Caki2 (cell line): ENCODE measurements around the gene DLEC1. TPM values are rescaled to one million over a fixed set of nuclear protein-coding genes. Genes with fewer than 3 reads are reported as not detected.
"Not testable (repeated sequence)": the region's sequence is repeated elsewhere in the genome, so short reads cannot be mapped to it uniquely, and the experiment has no call there.

ENCODE experiments used
- DNase-seq: peaks from one replicate; pipeline ENCODE4 v3.0.0-alpha.2; 2015; ENCODE audit warnings: low read depth
- in situ Hi-C: cut with HindIII; loops from 2 replicates; pipeline ENCODE4 v1.10.0; 2016; ENCODE audit warnings: low sequenced_read_pairs, low pct_unique_long_range_greater_than_20kb, mixed read lengths
- total RNA-seq: library from RNA; depleted of rRNA; stranded (reverse); fragments of >200 nt; shearing (Covaris generic); gene quantifications from 2 replicates; pipeline ENCODE4 v1.2.3, GENCODE V29; 2014; ENCODE audit warnings: low replicate concordance

Gene DLEC1
- total RNA-seq, 1 experiment from 2014 or later = not detected

- in situ Hi-C loops = no loop called here
- no peak for DNase-seq
Observed at GRCh38 chr3:38154625-38155255, 115.7 kb downstream of the DLEC1 start.

DNA sequence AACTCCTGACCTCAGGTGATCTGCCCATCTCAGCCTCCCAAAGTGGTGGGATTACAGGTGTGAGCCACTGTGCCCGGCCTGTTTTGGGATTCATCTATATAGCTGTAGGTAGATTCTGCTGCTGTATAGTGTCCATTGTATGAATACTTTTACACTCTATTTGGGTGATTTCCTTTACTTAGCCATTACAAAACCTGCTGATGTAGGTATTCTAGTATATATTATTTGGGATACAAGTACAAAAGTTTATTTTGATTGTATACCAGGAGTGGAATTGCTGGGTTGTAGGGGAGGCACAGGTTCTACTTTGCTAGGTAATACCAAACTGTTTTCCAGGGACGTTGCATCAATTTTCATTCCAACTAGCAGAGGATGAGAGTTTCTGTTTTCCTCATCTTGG, 116.8 kb downstream of the DLEC1 start:
- DNase-seq = no peak
- in situ Hi-C loops = no loop called here

DNA sequence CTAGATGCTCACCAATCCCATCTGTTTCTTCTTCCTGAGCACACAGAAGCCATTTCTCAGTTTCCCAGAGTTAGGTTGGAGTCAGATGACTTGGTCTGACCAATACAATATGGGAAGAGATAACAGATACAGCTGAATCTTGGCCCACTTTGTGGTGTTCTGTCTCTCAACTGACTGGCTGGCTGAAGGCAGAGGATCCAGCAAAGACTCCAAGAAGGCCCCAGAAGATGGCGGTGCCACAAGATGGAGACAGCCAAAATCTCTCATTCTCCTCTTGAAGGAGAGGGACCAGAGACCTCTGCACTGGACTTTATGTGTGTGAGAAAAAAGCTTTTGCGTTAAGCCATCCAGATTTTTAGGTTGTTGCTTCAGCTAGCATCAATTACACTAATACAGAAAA, 118.1 kb downstream of the DLEC1 start:
- in situ Hi-C loops = no loop called here
- no peak for DNase-seq

DNA sequence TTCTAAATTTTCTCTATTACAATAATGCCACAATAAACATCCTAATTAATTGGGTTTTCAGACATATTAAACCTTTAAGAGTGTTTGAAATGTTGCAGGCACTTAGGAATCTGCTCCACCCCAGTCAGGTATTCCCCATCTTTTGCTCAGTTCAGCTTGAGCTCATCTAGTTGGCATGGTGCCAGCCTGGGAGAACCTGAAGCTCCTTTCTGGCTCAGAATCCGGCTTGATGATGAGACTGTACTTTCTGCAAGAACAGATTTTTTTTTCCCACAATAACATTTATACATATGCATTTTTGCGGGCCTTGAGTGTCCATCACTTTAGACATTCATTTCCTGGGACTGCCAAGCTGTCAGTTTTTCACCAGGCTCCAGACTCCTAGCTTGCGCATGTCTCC, 118.6 kb downstream of the DLEC1 start:
- in situ Hi-C loops = no loop called here
- peak; percentile 52 for DNase-seq

GRCh38 chr3:38158472-38158871, 119.5 kb downstream of the DLEC1 start:
- in situ Hi-C loops = no loop called here
- DNase-seq = no peak

DNA sequence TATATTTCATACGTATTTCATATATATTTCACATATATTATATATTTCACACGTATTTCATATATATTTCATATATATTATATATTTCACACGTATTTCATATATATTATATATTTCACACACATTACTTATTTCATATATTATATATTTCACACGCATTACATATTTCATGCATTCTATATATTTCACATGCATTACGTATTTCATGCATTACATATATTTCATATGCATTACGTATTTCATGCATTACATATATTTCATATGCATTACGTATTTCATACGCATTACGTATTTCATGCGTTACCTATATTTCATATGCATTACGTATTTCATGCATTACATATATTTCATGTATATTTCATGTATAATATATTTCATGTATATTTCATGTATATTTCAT, 121.7 kb downstream of the DLEC1 start:
- in situ Hi-C loops = not testable (repeated sequence)

DNA sequence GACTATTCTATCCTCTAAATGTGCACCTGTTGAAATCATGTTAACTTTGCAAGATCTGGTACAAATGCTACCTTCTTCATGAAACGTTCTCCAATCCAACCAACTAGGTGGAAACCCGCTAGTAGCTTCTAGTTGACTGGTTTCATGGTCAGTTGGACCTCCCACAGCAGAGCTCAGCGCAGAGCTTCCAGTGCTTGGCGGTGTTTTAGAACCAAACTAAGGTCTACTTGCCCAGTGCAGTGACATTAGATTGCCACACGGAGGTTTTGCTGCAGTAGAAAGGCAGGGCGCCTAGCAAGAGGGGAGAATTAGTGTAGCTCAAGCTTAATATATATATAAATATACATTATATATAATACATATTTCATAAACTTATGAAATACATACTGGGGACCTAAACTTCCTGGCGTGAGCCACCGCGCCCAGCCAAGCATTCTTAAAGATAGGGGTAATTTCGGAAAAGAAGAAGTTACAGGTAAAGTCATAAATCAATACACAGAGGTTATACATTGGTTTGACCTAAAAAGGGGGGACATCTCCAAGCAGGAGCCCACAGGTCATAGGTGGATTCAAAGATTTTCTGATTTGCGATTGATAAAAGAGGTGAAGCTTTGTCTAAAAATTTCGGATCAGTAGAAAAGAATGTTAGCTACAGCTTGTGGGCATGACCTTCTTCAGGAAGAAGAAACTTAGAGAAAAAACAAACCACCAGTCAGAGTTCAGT, 124.3 kb downstream of the DLEC1 start:
- in situ Hi-C loops = no loop called here
- DNase-seq = no peak

More for the DNA sequence above, 121.7 kb downstream of the DLEC1 start:
- not testable (repeated sequence) for DNase-seq

DNA sequence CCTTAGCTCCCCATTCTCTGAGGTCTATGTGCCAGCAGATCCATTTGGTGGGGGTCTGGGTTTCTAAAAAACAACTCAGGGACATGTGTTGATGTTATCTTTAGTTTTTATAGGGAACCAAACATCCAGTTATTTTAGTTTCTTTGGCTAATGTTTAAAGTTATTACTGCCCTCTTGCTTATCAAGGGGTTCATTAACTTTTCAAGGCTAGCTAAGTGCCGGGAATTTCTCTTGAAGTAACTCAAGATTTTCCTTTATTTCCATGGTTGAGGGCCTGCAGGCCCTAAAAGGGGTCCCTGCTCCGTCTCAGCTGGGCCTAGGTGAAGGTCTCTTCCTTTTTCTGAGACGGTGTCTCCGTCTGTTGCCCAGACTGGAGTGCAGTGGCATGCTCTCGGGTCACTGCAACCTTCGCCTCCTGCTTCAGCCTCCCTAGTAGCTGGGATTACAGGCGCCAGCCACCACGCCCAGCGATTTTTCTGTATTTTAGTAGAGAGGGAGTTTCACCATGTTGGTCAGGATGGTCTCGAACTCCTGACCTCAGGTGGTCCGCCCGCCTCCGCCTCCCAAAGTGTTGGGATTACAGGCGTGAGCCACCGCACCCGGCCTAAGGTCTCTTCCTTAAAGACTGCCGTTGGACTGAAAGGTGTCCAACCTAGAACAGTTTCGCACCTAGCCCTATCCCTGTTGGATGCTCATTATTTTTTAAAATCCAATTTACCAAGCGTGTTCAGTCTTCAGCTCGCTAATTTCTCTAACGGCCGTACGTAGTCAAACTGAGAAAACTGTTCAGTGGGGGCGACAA, 125.0 kb downstream of the DLEC1 start:
- in situ Hi-C loops = no loop called here
- DNase-seq = no peak

GRCh38 chr3:38164643-38164951, 125.6 kb downstream of the DLEC1 start:
- in situ Hi-C loops = no loop called here
- no peak for DNase-seq

GRCh38 chr3:38164952-38165721, 126.1 kb downstream of the DLEC1 start, which contains the start of gene OXSR1:
TSS of gene OXSR1 (plus strand) at chr3:38165537. CDS start at chr3:38165877, 340 bp downstream.
- DNase-seq = peak; percentile 99

GRCh38 chr3:38165722-38166387, 126.8 kb downstream of the DLEC1 start:
- in situ Hi-C loops = no loop called here
- peak; percentile 34 for DNase-seq

More at GRCh38 chr3:38164952-38165721, 126.1 kb downstream of the DLEC1 start, which contains the start of gene OXSR1:
- in situ Hi-C loops = no loop called here

GRCh38 chr3:38167591-38167990, 128.6 kb downstream of the DLEC1 start:
- no peak for DNase-seq
- in situ Hi-C loops = no loop called here

GRCh38 chr3:38168151-38169026, 129.4 kb downstream of the DLEC1 start:
- in situ Hi-C loops = no loop called here
- no peak for DNase-seq

DNA sequence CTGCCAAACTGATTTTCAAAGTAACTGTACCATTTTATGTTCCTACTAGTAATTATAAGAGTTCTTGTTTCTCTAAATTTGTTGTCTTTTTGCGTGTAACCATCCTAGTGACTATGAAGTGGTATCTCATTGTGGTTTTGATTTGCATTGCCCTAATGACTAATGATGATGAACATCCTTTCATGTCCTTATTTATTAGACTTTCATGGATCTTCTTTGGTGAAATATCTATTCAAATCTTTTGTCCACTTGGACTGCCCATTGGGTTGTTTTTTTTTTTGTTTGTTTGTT, 130.0 kb downstream of the DLEC1 start:
- DNase-seq = no peak
- in situ Hi-C loops = no loop called here

DNA sequence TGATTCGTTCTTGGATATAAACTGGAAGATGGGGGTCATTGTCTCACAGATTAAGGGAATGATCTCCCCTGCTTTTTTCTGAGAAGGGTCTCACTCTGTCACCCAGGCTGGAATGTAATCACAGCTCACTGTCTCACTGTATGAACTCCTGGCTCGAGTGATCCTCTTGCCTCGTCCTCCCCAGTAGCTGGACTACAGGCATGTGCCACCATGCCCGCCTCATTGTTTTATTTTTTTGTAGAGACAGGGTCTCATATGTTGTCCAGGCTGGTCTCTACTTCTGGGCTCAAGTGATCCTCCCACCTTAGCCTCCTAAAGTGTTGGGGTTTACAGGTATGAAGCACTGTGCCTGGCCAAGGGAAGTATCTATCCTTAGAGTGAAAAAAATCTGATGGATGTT, 131.7 kb downstream of the DLEC1 start:
- in situ Hi-C loops = no loop called here
- DNase-seq = no peak

- DNase-seq = no peak
- in situ Hi-C loops = no loop called here
Observed at GRCh38 chr3:38171622-38172021, 132.6 kb downstream of the DLEC1 start.
